Gastrocnemius medialis (tissue), 4 donors: ENCODE measurements around the gene TUT4. TPM values are rescaled to one million over a fixed set of nuclear protein-coding genes. Genes with fewer than 3 reads are reported as not detected.

Experiments
- ATAC-seq, 2 donors: fragments of 150-250 bp; one replicate each; pipeline ENCODE4 v1.9.1; 2016
- DNase-seq, 2 donors: peaks; one replicate each; pipeline ENCODE4 v3.0.0-alpha.2; 2019
- H3K27ac ChIP-seq, 4 donors: fragments of 200-600 bp; sonication (generic); 1 replicate in 1 of 4; 2 replicates in 3 of 4; pipeline ENCODE4 v1.5.1; 2016 to 2018; ENCODE audit warnings: mild to moderate bottlenecking in 2 of 4, moderate library complexity in 1 of 4
- H3K27me3 ChIP-seq, 3 donors: fragments of 200-600 bp; sonication (generic) in 2 of 3; 1 replicate in 1 of 3; 2 replicates in 2 of 3; pipeline versions ENCODE4 v1.5.1 to v1.6.0; 2016 to 2019; ENCODE audit warnings: mild to moderate bottlenecking in 1 of 3, moderate library complexity in 1 of 3
- H3K36me3 ChIP-seq, 2 donors: fragments of 200-600 bp; sonication (generic) in 1 of 2; one replicate each; pipeline ENCODE4 v1.5.1; 2017 to 2018
- H3K4me1 ChIP-seq, 2 donors: fragments of 200-600 bp; sonication (generic) in 1 of 2; one replicate each; pipeline ENCODE4 v1.5.1; 2016 to 2017; ENCODE audit warnings: mild to moderate bottlenecking in 2 of 2
- H3K4me3 ChIP-seq, 4 donors: fragments of 200-600 bp; sonication (generic) in 3 of 4; 1 replicate in 1 of 4; 2 replicates in 3 of 4; pipeline ENCODE4 v1.5.1; 2016 to 2019; ENCODE audit warnings: mild to moderate bottlenecking in 2 of 4
- H3K9me3 ChIP-seq, 3 donors: fragments of 200-600 bp; sonication (generic) in 2 of 3; 1 replicate in 1 of 3; 2 replicates in 2 of 3; pipeline ENCODE4 v1.5.1; 2016 to 2019
- CTCF ChIP-seq, 5 experiments: fragments of 450-650 bp in 3 of 5; fragments of 200-600 bp in 2 of 5; sonication (generic) in 2 of 5; IDR thresholded peaks in 4 of 5; conservative IDR thresholded peaks in 1 of 5; 1 replicate in 4 of 5; 2 replicates in 1 of 5; pipeline ENCODE4 v1.5.1; 2016 to 2019; ENCODE audit warnings: antibody characterized with exemption in 5 of 5, mild to moderate bottlenecking in 3 of 5, moderate library complexity in 3 of 5
- POLR2A ChIP-seq, 2 donors: fragments of 450-650 bp; IDR thresholded peaks; one replicate each; pipeline ENCODE4 v1.6.1; 2017; ENCODE audit warnings: antibody characterized with exemption in 2 of 2, mild to moderate bottlenecking in 2 of 2, moderate library complexity in 2 of 2
- in situ Hi-C, 4 donors: fragments of 200-750 bp; cut with MboI; loops; one replicate each; pipeline versions ENCODE4 v1.15.0 to v1.8.0; 2017; ENCODE audit warnings: low sequenced_read_pairs in 4 of 4
- intact Hi-C: fragments of 100-400 bp; cut with DNase I; formaldehyde crosslinking; loops from one replicate; pipeline ENCODE4 v1.15.1; 2023; ENCODE audit warnings: low total_unique reads
- total RNA-seq, 4 donors: library from RNA; depleted of rRNA; stranded (reverse); fragments of >200 nt; gene quantifications; one replicate each; pipeline versions ENCODE4 v1.1.0 to v1.2.3, GENCODE V29; 2016

Gene TUT4
- total RNA-seq, 4 donors from 2014 or later = 51.7 to 152 (median 67.5) TPM

GRCh38 chr1:52544665-52545525 lies 8.0 kb downstream of the TUT4 start:
- Histone ChIP-seq H3K27me3 (no peaks in the 10 kb centered on the region), H3K4me1 (peaks cover 9 to 19% of the 10 kb centered on the region in 2 donors), H3K4me3 (no peak overlapping the region), H3K36me3 (no peaks in the 10 kb centered on the region), H3K9me3 (no peaks in the 10 kb centered on the region), H3K27ac (no peak overlapping the region)
- in situ Hi-C loops (no loop called here), intact Hi-C loops (no loop called here)
- no peak for ATAC-seq
- TF ChIP-seq POLR2A (IDR thresholded peaks at IDR 0.05) (no peak), CTCF (IDR thresholded peaks at IDR 0.05 in 4 of 5, conservative IDR thresholded peaks at IDR 0.05 in 1 of 5) (no peak)
- DNase-seq = no peak

- Histone ChIP-seq H3K4me1 (peaks cover 2 to 3% of the 10 kb centered on the region in 2 donors), H3K9me3 (no peaks in the 10 kb centered on the region), H3K27me3 (no peaks in the 10 kb centered on the region), H3K27ac (no peak overlapping the region), H3K36me3 (no peaks in the 10 kb centered on the region), H3K4me3 (no peak overlapping the region)
- intact Hi-C loops = no loop called here
- ATAC-seq = no peak
- in situ Hi-C loops = no loop called here
- TF ChIP-seq POLR2A (IDR thresholded peaks at IDR 0.05) (no peak), CTCF (IDR thresholded peaks at IDR 0.05 in 4 of 5, conservative IDR thresholded peaks at IDR 0.05 in 1 of 5) (no peak)
- no peak for DNase-seq
Observed at GRCh38 chr1:52542085-52542688, 10.7 kb downstream of the TUT4 start.

GRCh38 chr1:52534928-52535764 lies 17.7 kb downstream of the TUT4 start:
- no peak for TF ChIP-seq CTCF (IDR thresholded peaks at IDR 0.05 in 4 of 5, conservative IDR thresholded peaks at IDR 0.05 in 1 of 5)
- no peak for TF ChIP-seq POLR2A (IDR thresholded peaks at IDR 0.05)
- Histone ChIP-seq H3K27me3 (no peaks in the 10 kb centered on the region), H3K4me3 (no peak overlapping the region), H3K27ac (no peak overlapping the region), H3K36me3 (no peaks in the 10 kb centered on the region), H3K9me3 (no peaks in the 10 kb centered on the region), H3K4me1 (peaks cover 0 to 7% of the 10 kb centered on the region in 2 donors)
- no peak for ATAC-seq
- no peak for DNase-seq
- intact Hi-C loops (no loop called here), in situ Hi-C loops (no loop called here)

GRCh38 chr1:52533713-52534112 lies 19.2 kb downstream of the TUT4 start:
- Histone ChIP-seq H3K4me3 (no peak overlapping the region), H3K27me3 (no peaks in the 10 kb centered on the region), H3K4me1 (peaks cover 0 to 7% of the 10 kb centered on the region in 2 donors), H3K9me3 (no peaks in the 10 kb centered on the region), H3K27ac (no peak overlapping the region), H3K36me3 (no peaks in the 10 kb centered on the region)
- intact Hi-C loops = no loop called here
- DNase-seq = no peak
- in situ Hi-C loops = no loop called here
- ATAC-seq = no peak
- no peak for TF ChIP-seq CTCF (IDR thresholded peaks at IDR 0.05 in 4 of 5, conservative IDR thresholded peaks at IDR 0.05 in 1 of 5)
- no peak for TF ChIP-seq POLR2A (IDR thresholded peaks at IDR 0.05)
